Measurements from ENCODE around the gene PCDHGB1.

- TF ChIP-seq MYC (IDR thresholded peaks at IDR 0.05; ENCODE audit: low read depth, low read length) (no peak), MAX (IDR thresholded peaks at IDR 0.05; ENCODE audit: insufficient read depth, insufficient read length) (no peak), POLR2A (IDR thresholded peaks at IDR 0.05; ENCODE audit: low read depth, low read length) (no peak), POLR2AphosphoS5 (IDR thresholded peaks at IDR 0.05; ENCODE audit: insufficient read depth, low read depth, low read length) (no peak)
- TF ChIP-seq, protein P1, sequence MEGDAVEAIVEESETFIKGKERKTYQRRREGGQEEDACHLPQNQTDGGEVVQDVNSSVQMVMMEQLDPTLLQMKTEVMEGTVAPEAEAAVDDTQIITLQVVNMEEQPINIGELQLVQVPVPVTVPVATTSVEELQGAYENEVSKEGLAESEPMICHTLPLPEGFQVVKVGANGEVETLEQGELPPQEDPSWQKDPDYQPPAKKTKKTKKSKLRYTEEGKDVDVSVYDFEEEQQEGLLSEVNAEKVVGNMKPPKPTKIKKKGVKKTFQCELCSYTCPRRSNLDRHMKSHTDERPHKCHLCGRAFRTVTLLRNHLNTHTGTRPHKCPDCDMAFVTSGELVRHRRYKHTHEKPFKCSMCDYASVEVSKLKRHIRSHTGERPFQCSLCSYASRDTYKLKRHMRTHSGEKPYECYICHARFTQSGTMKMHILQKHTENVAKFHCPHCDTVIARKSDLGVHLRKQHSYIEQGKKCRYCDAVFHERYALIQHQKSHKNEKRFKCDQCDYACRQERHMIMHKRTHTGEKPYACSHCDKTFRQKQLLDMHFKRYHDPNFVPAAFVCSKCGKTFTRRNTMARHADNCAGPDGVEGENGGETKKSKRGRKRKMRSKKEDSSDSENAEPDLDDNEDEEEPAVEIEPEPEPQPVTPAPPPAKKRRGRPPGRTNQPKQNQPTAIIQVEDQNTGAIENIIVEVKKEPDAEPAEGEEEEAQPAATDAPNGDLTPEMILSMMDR (IDR thresholded peaks at IDR 0.05; ENCODE audit: extremely low read depth in 1 of 2, insufficient read depth in 1 of 2, low read depth in 1 of 2, low read length in 2 of 2) = peak; percentile 26 to 35
Measured at GRCh38 chr5:141382469-141383294, 32.8 kb downstream of the PCDHGB1 start, which contains the start of gene PCDHGA7.

Data from endothelial cell of umbilical vein (primary cell).